ENCODE results near the gene LMNB1.
"Not testable (repeated sequence)": the region's sequence is repeated elsewhere in the genome, so short reads cannot be mapped to it uniquely, and the experiment has no call there.

Gene LMNB1

GRCh38 chr5:126778675-126779403 is 1.9 kb downstream of the LMNB1 start:
- no peak for DNase-seq

- peak; percentile 8 for DNase-seq
Observed at GRCh38 chr5:126780165-126780827, 3.4 kb downstream of the LMNB1 start.

- not testable (repeated sequence) for DNase-seq
Observed at GRCh38 chr5:126788409-126788808, 11.5 kb downstream of the LMNB1 start.

GRCh38 chr5:126793097-126793496 is 16.2 kb downstream of the LMNB1 start:
- no peak for DNase-seq

GRCh38 chr5:126793648-126794047 is 16.7 kb downstream of the LMNB1 start:
- DNase-seq, result not testable (repeated sequence)

- DNase-seq, result no peak
Observed at GRCh38 chr5:126794157-126794828, 17.4 kb downstream of the LMNB1 start.

GRCh38 chr5:126799780-126800179 is 22.8 kb downstream of the LMNB1 start:
- no peak for DNase-seq

GRCh38 chr5:126801174-126801991 is 24.4 kb downstream of the LMNB1 start:
- no peak for DNase-seq

GRCh38 chr5:126801992-126802294 is 25.0 kb downstream of the LMNB1 start:
- no peak for DNase-seq

GRCh38 chr5:126805063-126805462 is 28.1 kb downstream of the LMNB1 start:
- DNase-seq, result no peak

- no peak for DNase-seq
Observed at GRCh38 chr5:126808521-126808988, 31.6 kb downstream of the LMNB1 start.

GRCh38 chr5:126809916-126810315 is 33.0 kb downstream of the LMNB1 start:
- DNase-seq, result no peak

- no peak for DNase-seq
Observed at GRCh38 chr5:126810596-126811380, 33.9 kb downstream of the LMNB1 start.

- no peak for DNase-seq
Observed at GRCh38 chr5:126811515-126812198, 34.7 kb downstream of the LMNB1 start.

GRCh38 chr5:126812199-126812570 is 35.2 kb downstream of the LMNB1 start:
- DNase-seq, result no peak

GRCh38 chr5:126813799-126814198 is 36.9 kb downstream of the LMNB1 start:
- not testable (repeated sequence) for DNase-seq

- DNase-seq, result no peak
Observed at GRCh38 chr5:126814721-126815404, 37.9 kb downstream of the LMNB1 start.

- no peak for DNase-seq
Observed at GRCh38 chr5:126816649-126817048, 39.7 kb downstream of the LMNB1 start.

GRCh38 chr5:126818736-126819135 is 41.8 kb downstream of the LMNB1 start:
- DNase-seq, result no peak

GRCh38 chr5:126819253-126819652 is 42.3 kb downstream of the LMNB1 start:
- no peak for DNase-seq

GRCh38 chr5:126826619-126827215 is 49.8 kb downstream of the LMNB1 start:
- DNase-seq, result no peak
